Upper lobe of right lung (tissue), 1 donor: ENCODE data around the gene CARS2. TPM values are rescaled to one million over a fixed set of nuclear protein-coding genes. Genes with fewer than 3 reads are reported as not detected.
A peak's percentile ranks its signal among the peaks of the same experiment; 100 is the strongest.

ENCODE experiments used
- ATAC-seq: fragments of 200-7000 bp; cut with Tn5 transposase; one replicate; pipeline ENCODE4 v1.9.1; 2020; ENCODE audit warnings: mild to moderate bottlenecking, moderate library complexity
- DNase-seq: peaks from one replicate; pipeline ENCODE4 v3.0.0-alpha.2; 2020
- H3K27ac ChIP-seq: fragments of 200-600 bp; one replicate; pipeline ENCODE4 v1.8.0; 2022
- H3K27me3 ChIP-seq: fragments of 200-600 bp; one replicate; pipeline ENCODE4 v1.8.0; 2022; ENCODE audit warnings: mild to moderate bottlenecking
- H3K36me3 ChIP-seq: fragments of 200-600 bp; one replicate; pipeline ENCODE4 v1.8.0; 2022
- H3K4me1 ChIP-seq: fragments of 200-600 bp; one replicate; pipeline ENCODE4 v1.8.0; 2022
- H3K4me3 ChIP-seq: fragments of 200-600 bp; one replicate; pipeline ENCODE4 v1.8.0; 2022; ENCODE audit warnings: mild to moderate bottlenecking
- H3K9me3 ChIP-seq: fragments of 200-600 bp; one replicate; pipeline ENCODE4 v1.8.0; 2022
- intact Hi-C: fragments of 100-400 bp; cut with DNase I; formaldehyde crosslinking; loops from one replicate; pipeline ENCODE4 v1.11.0; 2022
- total RNA-seq: library from RNA; stranded (reverse); fragmentation: NEBNext Ultra II Directional; extraction: Animal tissue kit (Norgen Biotek cat#: 25700); gene quantifications from one replicate; pipeline ENCODE4 v1.2.1, GENCODE V29; 2021
- TF ChIP-seq, protein P1 (sequence below): fragments of 200-600 bp; IDR thresholded peaks from one replicate; pipeline ENCODE4 v1.8.0; 2022; ENCODE audit warnings: antibody characterized with exemption
- donor health status: DM: no; HTN: yes; CAD: no; lungs with severe emphysema.

The CARS2 gene
- total RNA-seq, 1 donor from 2014 or later, result 69.5 TPM

DNA sequence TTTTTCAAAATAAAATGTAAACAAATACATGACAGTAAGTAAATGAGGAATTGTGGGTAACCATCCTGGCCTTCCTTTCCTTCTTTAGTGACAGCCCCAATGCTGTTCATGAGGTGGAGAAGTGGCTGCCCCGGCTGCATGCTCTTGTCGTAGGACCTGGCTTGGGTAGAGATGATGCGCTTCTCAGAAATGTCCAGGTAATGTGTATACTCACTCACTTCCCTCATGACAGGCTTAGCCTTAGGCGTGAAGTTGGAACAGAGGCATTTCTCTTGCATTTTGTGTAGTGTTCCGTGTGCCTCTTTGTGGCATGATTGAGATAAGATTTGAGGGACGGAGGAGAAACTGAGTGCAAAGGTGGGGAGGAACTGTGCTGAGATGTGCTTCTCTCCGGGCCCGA lies 78.6 kb downstream of the CARS2 start:
- Histone ChIP-seq H3K4me3 (no peak overlapping the region), H3K4me1 (no peaks in the 10 kb centered on the region), H3K36me3 (peaks cover 65% of the 10 kb centered on the region), H3K9me3 (no peaks in the 10 kb centered on the region), H3K27ac (no peak overlapping the region), H3K27me3 (no peaks in the 10 kb centered on the region)
- TF ChIP-seq, protein P1, sequence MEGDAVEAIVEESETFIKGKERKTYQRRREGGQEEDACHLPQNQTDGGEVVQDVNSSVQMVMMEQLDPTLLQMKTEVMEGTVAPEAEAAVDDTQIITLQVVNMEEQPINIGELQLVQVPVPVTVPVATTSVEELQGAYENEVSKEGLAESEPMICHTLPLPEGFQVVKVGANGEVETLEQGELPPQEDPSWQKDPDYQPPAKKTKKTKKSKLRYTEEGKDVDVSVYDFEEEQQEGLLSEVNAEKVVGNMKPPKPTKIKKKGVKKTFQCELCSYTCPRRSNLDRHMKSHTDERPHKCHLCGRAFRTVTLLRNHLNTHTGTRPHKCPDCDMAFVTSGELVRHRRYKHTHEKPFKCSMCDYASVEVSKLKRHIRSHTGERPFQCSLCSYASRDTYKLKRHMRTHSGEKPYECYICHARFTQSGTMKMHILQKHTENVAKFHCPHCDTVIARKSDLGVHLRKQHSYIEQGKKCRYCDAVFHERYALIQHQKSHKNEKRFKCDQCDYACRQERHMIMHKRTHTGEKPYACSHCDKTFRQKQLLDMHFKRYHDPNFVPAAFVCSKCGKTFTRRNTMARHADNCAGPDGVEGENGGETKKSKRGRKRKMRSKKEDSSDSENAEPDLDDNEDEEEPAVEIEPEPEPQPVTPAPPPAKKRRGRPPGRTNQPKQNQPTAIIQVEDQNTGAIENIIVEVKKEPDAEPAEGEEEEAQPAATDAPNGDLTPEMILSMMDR, result no peak
- intact Hi-C loops, result no loop called here
- DNase-seq, result no peak
- ATAC-seq, result no peak

DNA sequence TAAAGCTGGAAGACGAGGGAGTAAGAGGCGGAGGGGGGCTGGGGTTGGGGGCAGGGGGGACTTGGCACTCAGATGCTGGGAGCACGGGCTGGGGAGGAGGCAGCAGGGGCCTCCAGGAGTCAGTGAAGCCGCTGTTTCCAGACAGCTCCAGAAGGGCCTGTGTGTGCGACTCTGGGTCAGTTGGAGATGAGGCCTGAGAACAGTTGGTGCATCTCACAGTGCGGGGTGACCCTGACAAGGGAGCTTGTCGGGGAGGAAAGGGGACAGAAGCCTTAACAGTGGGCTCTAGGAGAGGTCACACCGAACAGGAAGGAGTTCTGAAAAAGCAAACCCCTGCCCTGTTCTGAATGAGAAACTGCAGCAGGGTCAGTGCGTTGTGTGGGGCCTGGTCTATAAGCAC lies 79.4 kb downstream of the CARS2 start:
- peak; percentile 7 for ATAC-seq
- no peaks in the 10 kb centered on the region for H3K4me1 ChIP-seq
- intact Hi-C loops, result no loop called here
- no peak overlapping the region for H3K27ac ChIP-seq
- no peak for DNase-seq
- no peak overlapping the region for H3K4me3 ChIP-seq
- TF ChIP-seq, protein P1, result no peak
- no peaks in the 10 kb centered on the region for H3K9me3 ChIP-seq
- peaks cover 67% of the 10 kb centered on the region for H3K36me3 ChIP-seq
- H3K27me3 ChIP-seq, result no peaks in the 10 kb centered on the region

DNA sequence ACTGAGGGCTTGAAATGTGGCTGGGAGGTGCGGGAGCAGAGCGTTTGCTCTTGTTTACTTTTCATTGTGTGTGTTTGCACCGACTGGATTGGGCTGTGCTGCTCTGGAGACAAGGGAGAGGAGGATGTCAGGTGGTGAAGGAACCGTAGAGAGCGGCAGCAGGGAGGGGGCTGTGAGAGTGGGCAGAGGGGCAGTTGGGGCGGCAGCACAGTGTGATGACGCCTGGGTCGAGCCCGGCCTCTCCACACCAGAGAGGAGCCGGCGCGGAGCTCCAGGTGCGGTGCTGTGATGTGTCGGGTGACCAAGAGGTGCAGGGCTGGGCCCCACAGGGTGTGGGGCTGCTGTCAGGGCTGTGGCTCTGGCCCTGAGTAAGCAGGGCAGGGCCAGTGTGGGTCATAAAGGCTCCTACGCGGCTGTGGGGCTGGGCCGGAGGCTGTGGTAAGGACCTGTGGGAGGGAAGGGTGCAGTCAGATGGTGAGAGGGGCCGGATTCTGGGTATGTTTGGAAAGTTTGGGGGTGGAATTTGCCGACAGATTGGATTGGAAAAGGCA lies 80.1 kb downstream of the CARS2 start:
- Histone ChIP-seq H3K4me1 (no peaks in the 10 kb centered on the region), H3K27ac (no peak overlapping the region), H3K9me3 (no peaks in the 10 kb centered on the region), H3K27me3 (no peaks in the 10 kb centered on the region), H3K4me3 (no peak overlapping the region), H3K36me3 (peaks cover 67% of the 10 kb centered on the region)
- ATAC-seq (peak; percentile 26), DNase-seq (no peak)
- intact Hi-C loops, result no loop called here
- TF ChIP-seq, protein P1, result no peak

DNA sequence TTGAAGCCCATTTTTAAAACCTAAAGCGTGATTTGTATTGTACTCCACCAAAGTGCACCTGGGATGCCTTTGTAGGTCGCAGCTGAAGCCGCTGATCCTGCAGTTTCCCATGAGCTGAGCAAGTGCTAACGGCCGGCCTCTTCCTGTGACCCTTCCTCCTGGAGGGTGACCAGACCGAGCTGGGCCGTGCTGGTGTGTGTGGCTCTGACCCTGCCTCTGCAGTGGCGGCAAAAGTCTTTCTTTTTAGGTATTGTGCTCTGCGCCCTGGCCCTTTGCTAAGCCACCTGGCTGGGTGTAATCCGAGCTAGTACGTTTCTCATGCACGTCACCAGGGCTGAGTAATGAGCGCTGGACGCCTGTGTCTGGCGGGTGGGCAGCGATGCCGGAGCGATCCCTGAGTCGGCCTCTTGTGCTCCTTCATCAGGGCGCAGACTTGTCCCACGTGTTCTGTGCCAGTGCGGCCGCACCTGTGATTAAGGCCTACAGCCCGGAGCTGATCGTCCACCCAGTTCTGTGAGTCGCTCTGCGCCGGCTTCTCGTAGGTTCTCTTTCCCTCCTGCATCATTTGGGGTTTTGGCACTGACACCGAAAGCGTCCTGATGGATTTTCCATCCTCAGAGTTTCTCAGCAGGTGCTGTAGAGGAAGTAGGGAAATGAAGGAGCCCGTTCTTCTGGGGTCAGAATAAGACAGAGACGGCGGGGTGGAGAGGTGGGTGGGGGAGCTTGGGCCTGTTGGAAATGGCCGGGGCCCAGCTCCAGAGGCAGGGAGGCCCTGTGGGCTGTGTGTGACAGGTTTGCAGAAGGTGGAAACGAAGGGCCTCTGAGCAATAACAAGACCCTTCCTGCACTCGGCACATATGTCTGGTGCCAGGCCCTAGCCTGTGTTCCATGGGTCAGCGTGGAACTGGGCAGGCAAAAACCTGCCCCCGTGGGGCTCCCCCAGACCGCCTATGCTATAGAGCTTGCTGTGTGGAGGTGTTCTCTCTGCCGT lies 80.9 kb downstream of the CARS2 start:
- peaks cover 67% of the 10 kb centered on the region for H3K36me3 ChIP-seq
- H3K4me1 ChIP-seq, result no peaks in the 10 kb centered on the region
- TF ChIP-seq, protein P1, result no peak
- H3K4me3 ChIP-seq, result no peak overlapping the region
- H3K27ac ChIP-seq, result no peak overlapping the region
- no peaks in the 10 kb centered on the region for H3K9me3 ChIP-seq
- no peak for ATAC-seq
- no peak for DNase-seq
- H3K27me3 ChIP-seq, result no peaks in the 10 kb centered on the region
- intact Hi-C loops, result no loop called here

DNA sequence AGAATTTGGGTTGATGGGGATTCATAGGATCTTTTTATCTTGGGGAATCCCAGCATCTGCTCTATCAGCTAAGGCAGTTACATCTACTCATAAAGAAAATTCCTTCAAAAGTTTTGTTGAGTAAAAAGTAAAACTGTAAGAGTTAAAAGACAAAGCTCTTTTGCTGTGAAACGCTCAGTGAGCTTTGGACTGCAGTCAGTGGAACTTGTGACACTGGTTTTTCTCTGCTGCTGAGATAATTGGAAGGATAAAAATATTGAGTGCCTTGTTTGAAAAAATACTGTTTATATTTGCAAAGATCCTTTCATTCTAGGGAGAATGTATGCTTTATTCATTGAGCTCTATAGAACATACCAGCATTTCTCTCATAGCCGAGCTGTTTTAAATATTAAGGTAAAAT lies 85.3 kb downstream of the CARS2 start:
- TF ChIP-seq, protein P1, result no peak
- Histone ChIP-seq H3K4me1 (peaks cover 18% of the 10 kb centered on the region), H3K27ac (no peak overlapping the region), H3K36me3 (peaks cover 33% of the 10 kb centered on the region), H3K9me3 (no peaks in the 10 kb centered on the region), H3K4me3 (no peak overlapping the region), H3K27me3 (no peaks in the 10 kb centered on the region)
- DNase-seq (no peak), ATAC-seq (no peak)
- intact Hi-C loops, result no loop called here
